Measurements from ENCODE around the gene SOWAHA. TPM values are rescaled to one million over a fixed set of nuclear protein-coding genes. Genes with fewer than 3 reads are reported as not detected.

Gene SOWAHA
- total and polyA plus RNA-seq, 2 donors (not counting 1 experiment from before 2014, with no cell fraction given) = not detected

DNA sequence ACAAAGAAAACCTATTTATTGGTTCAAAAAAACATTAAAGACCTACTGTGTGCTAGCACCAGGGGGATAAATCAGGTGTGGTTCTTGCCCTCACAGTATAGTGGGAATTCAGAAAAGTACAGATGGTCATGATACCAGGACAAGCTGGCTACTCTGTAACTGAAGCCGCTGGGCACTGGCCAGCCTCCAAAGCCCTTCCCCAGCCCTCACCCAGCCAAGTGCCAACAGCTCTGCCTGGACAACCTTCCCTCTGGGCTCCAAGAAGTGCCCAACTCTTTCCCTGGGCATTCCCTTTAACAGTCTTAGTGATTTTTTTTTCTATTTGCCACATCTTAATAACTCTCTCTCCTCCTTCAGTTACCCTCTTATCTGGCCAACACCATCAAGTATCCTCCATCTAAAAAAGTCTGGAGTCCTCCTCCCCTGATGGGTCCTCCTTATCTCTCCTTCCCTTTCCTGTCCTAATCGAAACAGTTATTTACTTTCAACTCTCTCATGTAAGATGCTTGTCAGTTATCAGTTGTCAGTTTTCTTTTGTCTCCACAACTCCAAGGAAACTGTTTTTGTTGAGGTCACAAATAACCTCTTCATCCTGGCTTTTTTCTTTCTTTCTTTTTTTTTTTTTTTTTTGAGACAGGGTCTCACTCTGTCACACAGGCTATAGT, 22.8 kb upstream of the SOWAHA start:
- ATAC-seq (ENCODE audit: low read depth) (no peak), DNase-seq (no peak)
- Histone ChIP-seq H3K27me3 (replicated peaks in 1 of 4; ENCODE audit: control extremely low read depth in 1 of 4, control insufficient read depth in 3 of 4, insufficient read depth in 4 of 4, low read length in 3 of 4) (peaks cover 0 to 12% (median 3%) of the 10 kb centered on the region in 4 experiments), H4K20me1 (ENCODE audit: control insufficient read depth, insufficient read depth, low read length, poor library complexity, severe bottlenecking) (no peaks in the 10 kb centered on the region), H2AFZ (ENCODE audit: insufficient read depth, low read depth, low read length, poor library complexity, severe bottlenecking) (no peak overlapping the region), H3K4me1 (ENCODE audit: control insufficient read depth in 2 of 2, insufficient read depth in 2 of 2, low read length in 2 of 2) (no peaks in the 10 kb centered on the region), H3K4me3 (ENCODE audit: control extremely low read depth in 1 of 5, extremely low read depth in 1 of 5, insufficient read depth in 1 of 5, low read depth in 2 of 5, low read length in 4 of 5) (no peak overlapping the region), H3K79me2 (ENCODE audit: control insufficient read depth, insufficient read depth, low read length) (no peaks in the 10 kb centered on the region), H3K4me2 (replicated peaks; ENCODE audit: low read depth, low read length, poor library complexity, severe bottlenecking) (no peak overlapping the region), H3K27ac (ENCODE audit: low read length in 2 of 2) (no peak overlapping the region), H3K36me3 (replicated peaks in 1 of 2; ENCODE audit: control extremely low read depth in 1 of 2, control insufficient read depth in 1 of 2, extremely low read depth in 1 of 2, insufficient read depth in 2 of 2, low read length in 1 of 2) (no peaks in the 10 kb centered on the region), H3K9ac (ENCODE audit: low read length) (no peak overlapping the region), H3K9me3 (ENCODE audit: control extremely low read depth in 1 of 3, control insufficient read depth in 2 of 3, insufficient read depth in 1 of 3, low read length in 2 of 3) (no peaks in the 10 kb centered on the region)
- WGBS (ENCODE audit: insufficient coverage) = 56% methylated on average over 2 of the region's 2 CpGs
- H3K27ac Mint-ChIP-seq = no peak overlapping the region
- H3K4me3 Mint-ChIP-seq = no peak overlapping the region
- no peak for TF ChIP-seq EZH2 (IDR thresholded peaks at IDR 0.05; ENCODE audit: borderline replicate concordance, insufficient read depth, low read depth, low read length, poor library complexity, severe bottlenecking)
- TF ChIP-seq, protein P1, sequence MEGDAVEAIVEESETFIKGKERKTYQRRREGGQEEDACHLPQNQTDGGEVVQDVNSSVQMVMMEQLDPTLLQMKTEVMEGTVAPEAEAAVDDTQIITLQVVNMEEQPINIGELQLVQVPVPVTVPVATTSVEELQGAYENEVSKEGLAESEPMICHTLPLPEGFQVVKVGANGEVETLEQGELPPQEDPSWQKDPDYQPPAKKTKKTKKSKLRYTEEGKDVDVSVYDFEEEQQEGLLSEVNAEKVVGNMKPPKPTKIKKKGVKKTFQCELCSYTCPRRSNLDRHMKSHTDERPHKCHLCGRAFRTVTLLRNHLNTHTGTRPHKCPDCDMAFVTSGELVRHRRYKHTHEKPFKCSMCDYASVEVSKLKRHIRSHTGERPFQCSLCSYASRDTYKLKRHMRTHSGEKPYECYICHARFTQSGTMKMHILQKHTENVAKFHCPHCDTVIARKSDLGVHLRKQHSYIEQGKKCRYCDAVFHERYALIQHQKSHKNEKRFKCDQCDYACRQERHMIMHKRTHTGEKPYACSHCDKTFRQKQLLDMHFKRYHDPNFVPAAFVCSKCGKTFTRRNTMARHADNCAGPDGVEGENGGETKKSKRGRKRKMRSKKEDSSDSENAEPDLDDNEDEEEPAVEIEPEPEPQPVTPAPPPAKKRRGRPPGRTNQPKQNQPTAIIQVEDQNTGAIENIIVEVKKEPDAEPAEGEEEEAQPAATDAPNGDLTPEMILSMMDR (IDR thresholded peaks at IDR 0.05) = no peak
- no peaks in the 10 kb centered on the region for H3K4me1 Mint-ChIP-seq
- POLR2A ChIA-PET = no interaction called here
- intact Hi-C loops (cut with micrococcal nuclease) = no loop called here
- no peaks in the 10 kb centered on the region for H3K9me3 Mint-ChIP-seq (ENCODE audit: insufficient read depth)
- CTCF ChIA-PET = interaction anchor here (0.7 kb wide), 1 partner anchor 9 kb away, joined by 3 read pairs; no protein-coding TSS in a partner anchor
- H3K27me3 Mint-ChIP-seq = peaks cover 37% of the 10 kb centered on the region

DNA sequence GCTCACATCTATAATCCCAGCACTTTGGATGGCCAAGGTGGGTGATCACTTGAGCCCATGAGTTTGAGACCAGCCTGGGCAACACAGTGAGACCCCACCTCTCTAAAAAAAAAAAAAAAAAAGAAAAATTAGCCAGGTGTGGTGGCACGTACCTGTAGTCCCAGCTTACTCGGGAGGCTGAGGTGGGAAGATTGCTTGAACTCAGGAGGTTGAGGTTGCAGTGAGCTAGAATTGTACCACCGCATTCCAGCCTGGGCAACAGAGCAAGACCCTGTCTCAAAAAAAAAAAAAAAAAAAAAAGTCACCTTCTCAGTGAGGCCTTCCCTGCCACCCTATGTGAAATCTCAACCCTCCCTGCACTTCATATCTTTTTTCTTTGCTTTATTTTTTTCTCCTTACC, 22.1 kb upstream of the SOWAHA start:
- H3K4me1 Mint-ChIP-seq = no peaks in the 10 kb centered on the region
- Histone ChIP-seq H3K4me2 (replicated peaks; ENCODE audit: low read depth, low read length, poor library complexity, severe bottlenecking) (no peak overlapping the region), H3K4me3 (ENCODE audit: control extremely low read depth in 1 of 5, extremely low read depth in 1 of 5, insufficient read depth in 1 of 5, low read depth in 2 of 5, low read length in 4 of 5) (no peak overlapping the region), H3K9me3 (ENCODE audit: control extremely low read depth in 1 of 3, control insufficient read depth in 2 of 3, insufficient read depth in 1 of 3, low read length in 2 of 3) (no peaks in the 10 kb centered on the region), H3K27ac (ENCODE audit: low read length in 2 of 2) (no peak overlapping the region), H3K9ac (ENCODE audit: low read length) (no peak overlapping the region), H4K20me1 (ENCODE audit: control insufficient read depth, insufficient read depth, low read length, poor library complexity, severe bottlenecking) (no peaks in the 10 kb centered on the region), H3K36me3 (replicated peaks in 1 of 2; ENCODE audit: control extremely low read depth in 1 of 2, control insufficient read depth in 1 of 2, extremely low read depth in 1 of 2, insufficient read depth in 2 of 2, low read length in 1 of 2) (no peaks in the 10 kb centered on the region), H2AFZ (ENCODE audit: insufficient read depth, low read depth, low read length, poor library complexity, severe bottlenecking) (no peak overlapping the region), H3K79me2 (ENCODE audit: control insufficient read depth, insufficient read depth, low read length) (no peaks in the 10 kb centered on the region), H3K4me1 (ENCODE audit: control insufficient read depth in 2 of 2, insufficient read depth in 2 of 2, low read length in 2 of 2) (no peaks in the 10 kb centered on the region), H3K27me3 (replicated peaks in 1 of 4; ENCODE audit: control extremely low read depth in 1 of 4, control insufficient read depth in 3 of 4, insufficient read depth in 4 of 4, low read length in 3 of 4) (peaks cover 0 to 12% (median 3%) of the 10 kb centered on the region in 4 experiments)
- CTCF ChIA-PET = interaction anchor here (0.6 to 0.7 kb wide), 2 partner anchors 9 to 504 kb away, joined by 3 read pairs; no protein-coding TSS in a partner anchor
- H3K27me3 Mint-ChIP-seq = peaks cover 34% of the 10 kb centered on the region
- intact Hi-C loops (cut with micrococcal nuclease) = no loop called here
- H3K4me3 Mint-ChIP-seq = no peak overlapping the region
- no peak overlapping the region for H3K27ac Mint-ChIP-seq
- POLR2A ChIA-PET = no interaction called here
- H3K9me3 Mint-ChIP-seq (ENCODE audit: insufficient read depth) = no peaks in the 10 kb centered on the region
- no peak for ATAC-seq (ENCODE audit: low read depth)
- no peak for TF ChIP-seq EZH2 (IDR thresholded peaks at IDR 0.05; ENCODE audit: borderline replicate concordance, insufficient read depth, low read depth, low read length, poor library complexity, severe bottlenecking)
- TF ChIP-seq, protein P1 (IDR thresholded peaks at IDR 0.05) = no peak
- no peak for DNase-seq
- WGBS (ENCODE audit: insufficient coverage) = 100% methylated on average over 1 of the region's 3 CpGs
